ENCODE results near the gene CDKAL1.

DNA sequence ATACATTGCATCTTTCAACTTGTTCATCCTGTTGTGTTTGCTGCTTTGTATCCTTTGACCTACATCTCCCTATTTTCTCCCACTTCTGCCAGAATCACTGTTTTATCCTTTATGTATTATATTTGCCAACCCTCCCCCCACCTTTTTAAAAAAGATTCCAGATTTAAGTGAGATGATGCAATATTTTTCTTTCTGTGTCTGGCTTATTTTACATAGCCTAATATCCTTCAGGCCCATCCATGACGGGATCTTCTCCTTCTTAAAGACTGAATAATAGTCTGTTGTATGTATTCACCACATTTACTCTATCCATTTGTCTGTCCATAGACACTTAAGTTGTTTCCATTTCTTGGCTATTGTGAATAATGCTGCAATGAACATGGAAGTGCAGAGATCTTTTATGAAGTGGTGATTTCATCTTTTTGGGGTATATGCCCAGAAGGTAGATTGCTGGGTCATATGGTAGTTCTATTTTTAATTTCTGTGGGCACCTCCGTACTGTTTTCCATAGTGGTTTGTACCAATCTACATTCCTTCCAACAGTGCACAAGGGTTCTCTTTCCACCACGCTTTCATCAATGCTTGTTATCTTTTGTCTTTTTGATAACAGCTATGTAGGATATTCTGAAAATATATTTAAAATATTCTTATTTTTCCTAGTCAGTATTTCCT, 181.0 kb downstream of the CDKAL1 start:
- TF ChIP-seq RAD21 (conservative IDR thresholded peaks at IDR 0.05 in 1 of 2, IDR thresholded peaks at IDR 0.05 in 1 of 2) = no peak
- no peak for TF ChIP-seq EP300 (IDR thresholded peaks at IDR 0.05)
- no peak for TF ChIP-seq POLR2A (IDR thresholded peaks at IDR 0.05; ENCODE audit: low read length)
